GM08714 (cell line): ENCODE data around the gene CCN6.
A peak's percentile ranks its signal among the peaks of the same experiment; 100 is the strongest.
"Not testable (repeated sequence)": the region's sequence is repeated elsewhere in the genome, so short reads cannot be mapped to it uniquely, and the experiment has no call there.

Experiments used
- H3K4me3 ChIP-seq: fragments of 200-500 bp; sonication (Bioruptor generic); 2 replicates; pipeline ENCODE4 v1.5.1; 2014; ENCODE audit warnings: mild to moderate bottlenecking, low read length, inconsistent platforms
- ZNF274 ChIP-seq: IDR thresholded peaks from 2 replicates; pipeline ENCODE4 v1.6.1; 2012; ENCODE audit warnings: mild to moderate bottlenecking, low read depth, low read length

CCN6 gene

GRCh38 chr6:112037783-112038216 is 16.1 kb upstream of the CCN6 start:
- no peak overlapping the region for H3K4me3 ChIP-seq
- TF ChIP-seq ZNF274: no peak

GRCh38 chr6:112038268-112038667 is 15.6 kb upstream of the CCN6 start:
- no peak for TF ChIP-seq ZNF274
- no peak overlapping the region for H3K4me3 ChIP-seq

GRCh38 chr6:112038756-112039430 is 15.0 kb upstream of the CCN6 start:
- TF ChIP-seq ZNF274: no peak
- no peak overlapping the region for H3K4me3 ChIP-seq

GRCh38 chr6:112039431-112039770 is 14.5 kb upstream of the CCN6 start:
- no peak overlapping the region for H3K4me3 ChIP-seq
- no peak for TF ChIP-seq ZNF274

GRCh38 chr6:112040956-112041355 is 12.9 kb upstream of the CCN6 start:
- no peak for TF ChIP-seq ZNF274

GRCh38 chr6:112041535-112041934 is 12.4 kb upstream of the CCN6 start:
- no peak for TF ChIP-seq ZNF274
- H3K4me3 ChIP-seq: no peak overlapping the region

More at GRCh38 chr6:112040956-112041355, 12.9 kb upstream of the CCN6 start:
- H3K4me3 ChIP-seq: no peak overlapping the region

GRCh38 chr6:112043032-112044007 is 10.6 kb upstream of the CCN6 start:
- no peak for TF ChIP-seq ZNF274
- H3K4me3 ChIP-seq: peak overlapping the region; percentile 70

GRCh38 chr6:112044196-112044595 is 9.7 kb upstream of the CCN6 start:
- TF ChIP-seq ZNF274: no peak
- H3K4me3 ChIP-seq: no peak overlapping the region

- no peak for TF ChIP-seq ZNF274
- no peak overlapping the region for H3K4me3 ChIP-seq
These were observed 9.0 kb upstream of the CCN6 start for GRCh38 chr6:112044856-112045255.

GRCh38 chr6:112047523-112047922 is 6.4 kb upstream of the CCN6 start:
- H3K4me3 ChIP-seq: not testable (repeated sequence)

GRCh38 chr6:112049026-112049799 is 4.7 kb upstream of the CCN6 start:
- no peak for TF ChIP-seq ZNF274
- H3K4me3 ChIP-seq: no peak overlapping the region

GRCh38 chr6:112049996-112050395 is 3.9 kb upstream of the CCN6 start:
- no peak for TF ChIP-seq ZNF274
- H3K4me3 ChIP-seq: no peak overlapping the region

- TF ChIP-seq ZNF274: no peak
These were observed 3.5 kb upstream of the CCN6 start for GRCh38 chr6:112050429-112050828.

GRCh38 chr6:112051251-112051740 is 2.6 kb upstream of the CCN6 start:
- not testable (repeated sequence) for H3K4me3 ChIP-seq

More at GRCh38 chr6:112050429-112050828, 3.5 kb upstream of the CCN6 start:
- no peak overlapping the region for H3K4me3 ChIP-seq

- TF ChIP-seq ZNF274: no peak
- H3K4me3 ChIP-seq: no peak overlapping the region
These were observed 769 bp downstream of the CCN6 start for GRCh38 chr6:112054555-112055190.
